Esophagus muscularis mucosa (tissue), 4 donors: ENCODE measurements around the gene DRC7. TPM values are rescaled to one million over a fixed set of nuclear protein-coding genes. Genes with fewer than 3 reads are reported as not detected.

Experiments
- DNase-seq: peaks from one replicate; pipeline ENCODE4 v3.0.0-alpha.2; 2017; ENCODE audit errors: extremely low spot score
- H3K27ac ChIP-seq, 4 donors: fragments of 200-600 bp; sonication (generic); replicated peaks in 1 of 4; 1 replicate in 3 of 4; 2 replicates in 1 of 4; pipeline ENCODE4 v1.5.1; 2016 to 2019; ENCODE audit warnings: mild to moderate bottlenecking in 1 of 4
- H3K27me3 ChIP-seq, 4 donors: fragments of 200-600 bp; sonication (generic); one replicate each; pipeline versions ENCODE4 v1.5.1 to v1.6.0; 2016 to 2019
- H3K36me3 ChIP-seq, 4 donors: fragments of 200-600 bp; sonication (generic); one replicate each; pipeline ENCODE4 v1.5.1; 2016 to 2019
- H3K4me1 ChIP-seq, 4 donors: fragments of 200-600 bp; sonication (generic); one replicate each; pipeline ENCODE4 v1.5.1; 2016 to 2019
- H3K4me3 ChIP-seq, 4 donors: fragments of 200-600 bp; sonication (generic); 1 replicate in 2 of 4; 2 replicates in 2 of 4; pipeline ENCODE4 v1.5.1; 2016 to 2019; ENCODE audit warnings: mild to moderate bottlenecking in 4 of 4, moderate library complexity in 1 of 4
- H3K9me3 ChIP-seq, 4 donors: fragments of 200-600 bp; sonication (generic); 1 replicate in 3 of 4; 2 replicates in 1 of 4; pipeline ENCODE4 v1.5.1; 2016 to 2019
- EP300 ChIP-seq: sonication (generic); formaldehyde crosslinking; IDR thresholded peaks from one replicate; pipeline ENCODE4 v1.6.1; 2017; ENCODE audit warnings: antibody characterized with exemption
- POLR2A ChIP-seq: fragments of 450-650 bp; IDR thresholded peaks from one replicate; pipeline ENCODE4 v1.6.1; 2017; ENCODE audit warnings: antibody characterized with exemption, moderate library complexity, mild to moderate bottlenecking, low read depth
- POLR2AphosphoS5 ChIP-seq, 2 donors: sonication (generic); formaldehyde crosslinking; IDR thresholded peaks; one replicate each; pipeline ENCODE4 v1.6.1; 2017; ENCODE audit warnings: antibody characterized with exemption in 2 of 2
- WGBS: methylation state at CpG from one replicate; pipeline ENCODE4 v1.1.5; 2018; 5-methylcytosine and 5-hydroxymethylcytosine counted together
- intact Hi-C: fragments of 100-400 bp; cut with DNase I; formaldehyde crosslinking; loops from one replicate; pipeline ENCODE4 v1.15.1; 2023
- total RNA-seq, 4 donors: library from RNA; depleted of rRNA; stranded (reverse); fragments of >200 nt; gene quantifications; one replicate each; pipeline versions ENCODE4 v1.1.0 to v1.2.1, GENCODE V29; 2016
- TF ChIP-seq, protein P1 (sequence below), 3 experiments: fragments of 200-600 bp in 2 of 3; fragments of 450-650 bp in 1 of 3; sonication (generic) in 2 of 3; IDR thresholded peaks; one replicate each; pipeline ENCODE4 v1.5.1; 2017 to 2019; ENCODE audit warnings: antibody characterized with exemption in 3 of 3, mild to moderate bottlenecking in 2 of 3, moderate library complexity in 1 of 3

DRC7 gene
- total RNA-seq, 4 donors from 2014 or later = under 0.01 to 0.17 TPM; not detected in 2

DNA sequence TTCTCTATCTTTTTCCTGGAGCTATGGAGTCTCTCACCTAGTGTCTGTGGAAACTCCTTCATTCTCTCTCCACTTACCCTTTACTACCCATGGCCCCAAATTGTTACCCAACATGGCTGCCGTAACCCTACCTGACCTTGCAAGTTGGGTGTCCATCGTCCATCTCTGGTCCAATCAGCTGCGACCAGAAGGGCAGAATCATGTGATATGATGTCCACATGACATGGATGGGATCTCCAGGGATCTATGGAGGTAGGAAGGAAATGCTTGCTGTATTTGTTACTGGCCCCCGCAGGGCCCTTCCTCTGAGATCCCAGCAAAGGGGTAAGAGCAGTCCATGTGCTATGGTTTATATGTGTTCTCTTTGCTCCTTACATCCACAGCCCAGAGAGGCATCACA lies 8.0 kb upstream of the DRC7 start:
- Histone ChIP-seq H3K27me3 (peaks cover 0 to 41% (median 0%) of the 10 kb centered on the region in 4 donors), H3K4me3 (no peak overlapping the region), H3K9me3 (no peaks in the 10 kb centered on the region), H3K4me1 (peaks cover 0 to 3% (median 0%) of the 10 kb centered on the region in 4 donors), H3K36me3 (no peaks in the 10 kb centered on the region), H3K27ac (no peak overlapping the region)
- no peak for TF ChIP-seq POLR2A
- TF ChIP-seq POLR2AphosphoS5 (IDR thresholded peaks at IDR 0.05) = no peak
- TF ChIP-seq, protein P1, sequence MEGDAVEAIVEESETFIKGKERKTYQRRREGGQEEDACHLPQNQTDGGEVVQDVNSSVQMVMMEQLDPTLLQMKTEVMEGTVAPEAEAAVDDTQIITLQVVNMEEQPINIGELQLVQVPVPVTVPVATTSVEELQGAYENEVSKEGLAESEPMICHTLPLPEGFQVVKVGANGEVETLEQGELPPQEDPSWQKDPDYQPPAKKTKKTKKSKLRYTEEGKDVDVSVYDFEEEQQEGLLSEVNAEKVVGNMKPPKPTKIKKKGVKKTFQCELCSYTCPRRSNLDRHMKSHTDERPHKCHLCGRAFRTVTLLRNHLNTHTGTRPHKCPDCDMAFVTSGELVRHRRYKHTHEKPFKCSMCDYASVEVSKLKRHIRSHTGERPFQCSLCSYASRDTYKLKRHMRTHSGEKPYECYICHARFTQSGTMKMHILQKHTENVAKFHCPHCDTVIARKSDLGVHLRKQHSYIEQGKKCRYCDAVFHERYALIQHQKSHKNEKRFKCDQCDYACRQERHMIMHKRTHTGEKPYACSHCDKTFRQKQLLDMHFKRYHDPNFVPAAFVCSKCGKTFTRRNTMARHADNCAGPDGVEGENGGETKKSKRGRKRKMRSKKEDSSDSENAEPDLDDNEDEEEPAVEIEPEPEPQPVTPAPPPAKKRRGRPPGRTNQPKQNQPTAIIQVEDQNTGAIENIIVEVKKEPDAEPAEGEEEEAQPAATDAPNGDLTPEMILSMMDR (IDR thresholded peaks at IDR 0.05) = no peak
- TF ChIP-seq EP300 = no peak
- intact Hi-C loops = no loop called here
- WGBS = 85% methylated on average over 4 of the region's 4 CpGs
- DNase-seq = no peak

DNA sequence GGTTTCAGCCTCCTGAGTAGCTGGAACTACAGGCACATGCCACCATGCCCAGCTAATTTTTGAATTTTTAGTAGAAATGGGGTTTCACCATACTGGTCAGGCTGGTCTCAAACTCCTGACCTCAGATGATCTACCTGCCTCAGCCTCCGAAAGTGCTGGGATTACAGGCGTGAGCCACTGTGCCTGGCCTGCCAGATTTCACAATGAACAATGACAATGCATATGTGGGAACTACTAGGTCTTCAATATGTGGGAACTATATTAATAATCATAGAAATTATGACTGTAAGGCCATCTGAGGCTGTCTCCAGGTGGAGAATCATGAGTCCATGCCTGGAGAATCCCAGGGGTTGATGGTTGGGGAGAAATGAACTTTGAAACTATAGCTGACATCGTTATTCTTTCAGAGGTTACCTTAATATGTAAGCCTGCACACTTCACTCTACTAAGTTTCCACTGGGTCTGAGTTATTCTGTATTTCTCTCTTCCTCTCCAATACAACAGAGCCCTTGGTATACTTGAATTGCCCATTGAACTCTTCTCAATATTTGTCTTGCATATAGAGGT lies 7.2 kb upstream of the DRC7 start:
- DNase-seq = no peak
- intact Hi-C loops = no loop called here
- H3K36me3 ChIP-seq = no peaks in the 10 kb centered on the region
- H3K27ac ChIP-seq = no peak overlapping the region
- H3K27me3 ChIP-seq = peaks cover 0 to 37% (median 0%) of the 10 kb centered on the region in 4 donors
- no peak overlapping the region for H3K4me3 ChIP-seq
- TF ChIP-seq POLR2AphosphoS5 (IDR thresholded peaks at IDR 0.05) (no peak), POLR2A (no peak), EP300 (no peak)
- TF ChIP-seq, protein P1 (IDR thresholded peaks at IDR 0.05) = no peak
- no peaks in the 10 kb centered on the region for H3K9me3 ChIP-seq
- 88% methylated on average over 3 of the region's 3 CpGs for WGBS
- peaks cover 0 to 3% (median 0%) of the 10 kb centered on the region in 4 donors for H3K4me1 ChIP-seq

DNA sequence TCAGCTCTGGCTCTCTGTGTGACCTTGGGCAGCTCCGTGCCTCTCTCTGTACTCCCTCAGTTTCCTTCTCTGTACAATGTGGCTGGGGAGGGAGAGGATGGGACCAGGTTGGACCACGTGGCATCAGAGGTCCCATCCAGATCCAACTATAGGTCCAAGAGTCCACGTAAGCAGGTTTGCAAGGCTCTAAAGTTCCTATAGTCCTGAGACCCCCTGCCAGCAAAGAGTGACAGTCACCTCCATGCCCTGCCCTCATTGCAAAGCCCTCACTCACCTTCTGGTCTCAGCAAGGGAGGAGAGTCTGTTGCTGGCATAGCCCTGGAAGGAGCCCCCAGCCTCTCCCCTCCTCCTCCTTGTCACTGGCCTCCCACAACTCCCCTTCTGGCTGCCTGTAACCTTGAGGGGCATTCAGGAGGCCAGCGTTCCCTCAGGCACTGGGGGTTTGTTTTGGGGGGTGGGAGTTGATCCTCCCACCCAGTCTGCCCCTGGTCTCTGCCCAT lies 6.1 kb upstream of the DRC7 start:
- TF ChIP-seq POLR2AphosphoS5 (IDR thresholded peaks at IDR 0.05) (no peak), POLR2A (no peak), EP300 (no peak)
- TF ChIP-seq, protein P1 (IDR thresholded peaks at IDR 0.05) = no peak
- 73% methylated on average over 4 of the region's 4 CpGs for WGBS
- H3K4me3 ChIP-seq = no peak overlapping the region
- H3K27me3 ChIP-seq = peaks cover 0 to 34% (median 0%) of the 10 kb centered on the region in 4 donors
- H3K4me1 ChIP-seq = peaks cover 0 to 3% (median 0%) of the 10 kb centered on the region in 4 donors
- H3K9me3 ChIP-seq = no peaks in the 10 kb centered on the region
- intact Hi-C loops = no loop called here
- DNase-seq = no peak
- no peaks in the 10 kb centered on the region for H3K36me3 ChIP-seq
- H3K27ac ChIP-seq = no peak overlapping the region

DNA sequence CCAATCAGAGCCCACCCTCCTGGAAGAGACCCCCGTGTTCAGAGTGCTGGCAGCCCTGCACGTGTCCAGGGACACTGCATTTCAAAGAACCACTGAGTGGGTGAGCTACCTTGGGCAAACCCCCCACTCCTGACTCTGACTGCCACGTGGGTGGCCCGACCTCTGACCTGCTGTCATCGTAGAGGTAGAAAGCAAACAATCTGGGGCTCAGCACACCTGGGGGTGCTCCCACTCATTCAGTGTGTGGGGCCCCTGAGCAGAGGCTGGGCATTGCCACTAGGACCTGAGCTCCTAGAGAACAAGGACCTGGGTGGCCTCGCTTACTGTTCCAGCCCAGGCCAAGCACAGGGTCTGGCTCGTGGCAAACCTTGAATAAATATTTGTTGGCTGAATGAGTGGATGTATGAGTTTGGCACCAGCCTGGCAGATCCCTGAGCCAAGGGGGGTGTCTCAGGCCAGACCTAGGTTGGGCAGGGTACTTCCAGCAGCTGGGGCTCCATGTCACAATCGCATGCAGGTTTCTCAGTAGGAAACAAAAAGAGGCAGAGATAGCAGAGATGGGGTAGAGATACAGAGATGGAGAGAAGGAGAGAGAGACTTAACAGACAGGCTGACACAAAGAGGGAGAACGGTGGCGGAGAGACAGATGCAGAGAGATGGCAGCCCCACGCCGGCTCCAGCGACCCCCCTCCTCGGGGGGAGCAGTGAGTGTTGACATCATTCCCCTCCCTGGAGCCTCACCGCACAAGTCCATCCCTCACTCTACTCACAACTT lies 5.4 kb upstream of the DRC7 start:
- no peak for DNase-seq
- peaks cover 0 to 34% (median 0%) of the 10 kb centered on the region in 4 donors for H3K27me3 ChIP-seq
- peaks cover 0 to 3% (median 0%) of the 10 kb centered on the region in 4 donors for H3K4me1 ChIP-seq
- TF ChIP-seq, protein P1 (IDR thresholded peaks at IDR 0.05) = no peak
- TF ChIP-seq POLR2A = no peak
- TF ChIP-seq EP300 = no peak
- no peak for TF ChIP-seq POLR2AphosphoS5 (IDR thresholded peaks at IDR 0.05)
- no peak overlapping the region for H3K4me3 ChIP-seq
- WGBS = 39% methylated on average over 14 of the region's 15 CpGs
- H3K36me3 ChIP-seq = no peaks in the 10 kb centered on the region
- no peak overlapping the region for H3K27ac ChIP-seq
- intact Hi-C loops = no loop called here
- H3K9me3 ChIP-seq = no peaks in the 10 kb centered on the region
